ENCODE results near the gene CCDC24.

- peak in 1 of 2 donors; percentile 11 for TF ChIP-seq CTCF (IDR thresholded peaks at IDR 0.05; ENCODE audit: extremely low read depth in 1 of 2, insufficient read depth in 1 of 2, low read depth in 1 of 2, low read length in 2 of 2)
- TF ChIP-seq POLR2AphosphoS5 (IDR thresholded peaks at IDR 0.05; ENCODE audit: insufficient read depth, low read depth, low read length), result no peak
- TF ChIP-seq EZH2 (IDR thresholded peaks at IDR 0.05; ENCODE audit: borderline replicate concordance, low read depth, low read length, severe bottlenecking), result no peak
- TF ChIP-seq POLR2A (IDR thresholded peaks at IDR 0.05; ENCODE audit: low read depth, low read length), result no peak
- no peak for TF ChIP-seq JUN (IDR thresholded peaks at IDR 0.05; ENCODE audit: borderline replicate concordance, insufficient read depth, insufficient read length, low read depth)
- TF ChIP-seq MAX (IDR thresholded peaks at IDR 0.05; ENCODE audit: insufficient read depth, insufficient read length), result no peak
- no peak for TF ChIP-seq FOS (IDR thresholded peaks at IDR 0.05; ENCODE audit: borderline replicate concordance, insufficient read depth, low read length)
- no peak for TF ChIP-seq MYC (IDR thresholded peaks at IDR 0.05; ENCODE audit: low read depth, low read length)
- TF ChIP-seq GATA2 (IDR thresholded peaks at IDR 0.05; ENCODE audit: insufficient read depth, insufficient read length, low read depth, low read length), result no peak
Observed at GRCh38 chr1:43986712-43987111, 4.7 kb upstream of the CCDC24 start.

Measured in endothelial cell of umbilical vein (primary cell).